Endothelial cell of umbilical vein (primary cell): Measurements from ENCODE around the gene COX14. TPM values are rescaled to one million over a fixed set of nuclear protein-coding genes. Genes with fewer than 3 reads are reported as not detected.

Experiments used
- BruUV-seq: library from RNA; stranded (reverse); fragments of 400-500 nt; replicated peaks from 2 replicates; lab custom pipeline; 2021; lab: Mats Ljungman, UMichigan
- CTCF ChIA-PET: fragments of 300-600, 350-600 bp; sonication (Branson Sonifier 250); formaldehyde crosslinking; loops from one replicate; lab custom pipeline; 2021; ENCODE audit warnings: antibody characterized with exemption, inconsistent platforms; lab: Charles Lee
- POLR2A ChIA-PET: fragments of 300-600, 350-600 bp; sonication (Branson Sonifier 250); formaldehyde crosslinking; loops from one replicate; lab custom pipeline; 2021; ENCODE audit warnings: antibody characterized with exemption, inconsistent platforms; lab: Charles Lee
- DNase-seq: peaks from one replicate; pipeline ENCODE4 v3.0.0-alpha.2; 2011; ENCODE audit warnings: low read depth, low spot score
- FAIRE-seq: peaks from 2 replicates; lab custom pipeline; 2011; peaks lifted over from hg19 to GRCh38; lab: Jason Lieb, UNC
- H2AFZ ChIP-seq: 2 replicates; pipeline ENCODE4 v1.6.0; 2012; ENCODE audit warnings: low read depth, low read length, control low read depth, inconsistent platforms
- H3K27ac ChIP-seq: 2 replicates; pipeline ENCODE4 v1.5.1; 2011; ENCODE audit warnings: low read depth, mild to moderate bottlenecking, control low read depth, low read length, moderate library complexity; ENCODE audit not compliant: insufficient read depth
- H3K27me3 ChIP-seq, 2 experiments: 2 replicates each; pipeline versions ENCODE4 v1.6.0 to v1.6.1; 2011; ENCODE audit warnings: low read length in 2 of 2, mixed read lengths in 1 of 2; ENCODE audit not compliant: control insufficient read depth in 2 of 2, insufficient read depth in 2 of 2
- H3K36me3 ChIP-seq, 2 experiments: 2 replicates in 1 of 2; 3 replicates in 1 of 2; pipeline ENCODE4 v1.5.1; 2011; ENCODE audit warnings: low read length in 2 of 2, mild to moderate bottlenecking in 1 of 2, moderate library complexity in 1 of 2; ENCODE audit not compliant: control insufficient read depth in 2 of 2, insufficient read depth in 2 of 2; ENCODE audit errors: extremely low read depth in 1 of 2
- H3K4me1 ChIP-seq: 3 replicates; pipeline ENCODE4 v1.5.1; 2011; ENCODE audit warnings: mild to moderate bottlenecking, low read length; ENCODE audit not compliant: control insufficient read depth, insufficient read depth; ENCODE audit errors: extremely low read depth
- H3K4me2 ChIP-seq: 2 replicates; pipeline ENCODE4 v1.6.1; 2011; ENCODE audit warnings: low read length, control low read depth, mixed read lengths; ENCODE audit not compliant: insufficient read depth
- H3K4me3 ChIP-seq, 3 experiments: fragments of 200-600 bp in 1 of 3; sonication (generic), shearing (Covaris generic) in 1 of 3; replicated peaks in 1 of 3; 2 replicates each; pipeline ENCODE4 v1.5.1; 2011 to 2016; ENCODE audit warnings: control low read depth in 3 of 3, low read length in 3 of 3, mild to moderate bottlenecking in 2 of 3, inconsistent platforms in 1 of 3, low read depth in 1 of 3, moderate library complexity in 1 of 3; ENCODE audit not compliant: insufficient read depth in 1 of 3
- H3K79me2 ChIP-seq: 2 replicates; pipeline ENCODE4 v1.6.0; 2012; ENCODE audit warnings: low read length, inconsistent platforms; ENCODE audit not compliant: control insufficient read depth, insufficient read depth
- H3K9ac ChIP-seq: replicated peaks from 2 replicates; pipeline ENCODE3; 2011; ENCODE audit warnings: low read length, control low read depth; ENCODE audit not compliant: insufficient read depth; ENCODE audit errors: extremely low read depth
- H3K9me1 ChIP-seq: replicated peaks from 3 replicates; pipeline ENCODE4 v1.6.0; 2011; ENCODE audit warnings: mild to moderate bottlenecking, low read length; ENCODE audit not compliant: control insufficient read depth, insufficient read depth; ENCODE audit errors: extremely low read depth
- H3K9me3 ChIP-seq: replicated peaks from 2 replicates; pipeline ENCODE4 v1.5.1; 2012; ENCODE audit warnings: low read length, inconsistent platforms; ENCODE audit not compliant: control insufficient read depth, insufficient read depth
- H4K20me1 ChIP-seq: replicated peaks from 2 replicates; pipeline ENCODE3; 2011; ENCODE audit warnings: mild to moderate bottlenecking, low read length; ENCODE audit not compliant: control insufficient read depth, insufficient read depth; ENCODE audit errors: extremely low read depth
- CTCF ChIP-seq, 2 donors: IDR thresholded peaks; 1 replicate in 1 of 2; 2 replicates in 1 of 2; pipeline ENCODE4 v1.5.1; 2011; ENCODE audit warnings: low read length in 2 of 2, mild to moderate bottlenecking in 2 of 2, moderate library complexity in 2 of 2, control low read depth in 1 of 2, inconsistent platforms in 1 of 2, low read depth in 1 of 2; ENCODE audit not compliant: insufficient read depth in 1 of 2; ENCODE audit errors: extremely low read depth in 1 of 2
- EZH2 ChIP-seq: IDR thresholded peaks from 2 replicates; pipeline ENCODE4 v1.6.1; 2012; ENCODE audit warnings: borderline replicate concordance, low read depth, mild to moderate bottlenecking, moderate library complexity, low read length, inconsistent platforms; ENCODE audit not compliant: severe bottlenecking
- FOS ChIP-seq: IDR thresholded peaks from 2 replicates; pipeline ENCODE4 v1.6.1; 2011; ENCODE audit warnings: mild to moderate bottlenecking, low read length, moderate library complexity, borderline replicate concordance; ENCODE audit not compliant: insufficient read depth
- GATA2 ChIP-seq: IDR thresholded peaks from 2 replicates; pipeline ENCODE4 v1.7.0; 2011; ENCODE audit warnings: low read depth, mild to moderate bottlenecking, moderate library complexity, mixed read lengths, low read length; ENCODE audit not compliant: insufficient read length, insufficient read depth
- JUN ChIP-seq: IDR thresholded peaks from 2 replicates; pipeline ENCODE4 v1.6.1; 2011; ENCODE audit warnings: borderline replicate concordance, low read depth; ENCODE audit not compliant: insufficient read length, insufficient read depth
- MYC ChIP-seq: IDR thresholded peaks from one replicate; pipeline ENCODE4 v1.6.1; 2011; ENCODE audit warnings: mild to moderate bottlenecking, low read depth, low read length
- POLR2A ChIP-seq: IDR thresholded peaks from 2 replicates; pipeline ENCODE4 v1.6.1; 2012; ENCODE audit warnings: low read depth, mild to moderate bottlenecking, control low read depth, low read length
- POLR2AphosphoS5 ChIP-seq: IDR thresholded peaks from 2 replicates; pipeline ENCODE4 v1.6.1; 2012; ENCODE audit warnings: low read depth, mild to moderate bottlenecking, control low read depth, low read length, moderate library complexity; ENCODE audit not compliant: insufficient read depth
- dilution Hi-C: fragments of 300-500 bp; cut with MboI; formaldehyde crosslinking; loops from one replicate; pipeline ENCODE4 v1.15.0; 2019; ENCODE audit warnings: low sequenced_read_pairs; ENCODE audit not compliant: extremely low pct_ligation_motif_present
- intact Hi-C: fragments of 100-400 bp; cut with micrococcal nuclease; formaldehyde crosslinking; loops from one replicate; pipeline ENCODE4 v1.10.0; 2022
- polyA plus RNA-seq, 4 experiments: library from polyadenylated mRNA; depleted of rRNA in 3 of 4; stranded (reverse) in 3 of 4; unstranded in 1 of 4; fragments of >200 nt; gene quantifications; 2 replicates each; pipeline versions ENCODE4 v1.2.1 to v1.2.3, GENCODE V29; 2011 to 2012; ENCODE audit warnings: missing spikeins in 1 of 4
- total RNA-seq: library from RNA; stranded (reverse); gene quantifications from 2 replicates; pipeline ENCODE4 v1.2.3, GENCODE V29; 2021
- TF ChIP-seq, protein P1 (sequence below): IDR thresholded peaks from 2 replicates; pipeline ENCODE4 v1.6.1; 2011; ENCODE audit not compliant: insufficient read depth, insufficient read length

COX14 gene
- total and polyA plus RNA-seq, 2 donors (not counting 3 experiments of a cell fraction or from before 2014, with no cell fraction given), result 40.3 to 106 TPM

- no peaks in the 10 kb centered on the region for H3K9me3 ChIP-seq
- H2AFZ ChIP-seq, result no peak overlapping the region
- TF ChIP-seq FOS, result peak; percentile 87
- TF ChIP-seq POLR2AphosphoS5, result peak; percentile 41
- TF ChIP-seq POLR2A, result no peak
- no peak for TF ChIP-seq CTCF (IDR thresholded peaks at IDR 0.05; ENCODE audit: extremely low read depth in 1 of 2, insufficient read depth in 1 of 2, low read depth in 1 of 2, low read length in 2 of 2)
- TF ChIP-seq MYC, result no peak
- TF ChIP-seq, protein P1, sequence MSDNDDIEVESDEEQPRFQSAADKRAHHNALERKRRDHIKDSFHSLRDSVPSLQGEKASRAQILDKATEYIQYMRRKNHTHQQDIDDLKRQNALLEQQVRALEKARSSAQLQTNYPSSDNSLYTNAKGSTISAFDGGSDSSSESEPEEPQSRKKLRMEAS, result no peak
- peak; percentile 80 for TF ChIP-seq JUN
- TF ChIP-seq EZH2, result no peak
- no peak for TF ChIP-seq GATA2
- DNase-seq, result peak; percentile 87
- peaks cover 16% of the 10 kb centered on the region for H3K79me2 ChIP-seq
- ChIA-PET CTCF (interaction anchor here (0.8 to 5.6 kb wide), 17 partner anchors 9 to 226 kb away, joined by 3 to 89 read pairs (median 6); partner anchors contain the start of genes CERS5, COX14 and GPD1), POLR2A (interaction anchor here (0.9 to 1.0 kb wide), 2 partner anchors 9 to 79 kb away, joined by 3 read pairs; partner anchors contain the start of gene CERS5)
- dilution Hi-C loops (no loop called here), intact Hi-C loops (no loop called here)
- peaks cover 25 to 31% of the 10 kb centered on the region in 2 experiments for H3K36me3 ChIP-seq
- peak overlapping the region; percentile 61 for H3K27ac ChIP-seq
- no peak overlapping the region for H3K4me3 ChIP-seq
- H3K9me1 ChIP-seq, result no peaks in the 10 kb centered on the region
- H3K27me3 ChIP-seq, result no peaks in the 10 kb centered on the region
- H3K9ac ChIP-seq, result peak overlapping the region; percentile 19
- no TSS peak for BruUV-seq
- H3K4me1 ChIP-seq, result peaks cover 35% of the 10 kb centered on the region
- peak; percentile 95 for FAIRE-seq
- peak overlapping the region; percentile 56 for H3K4me2 ChIP-seq
- no peaks in the 10 kb centered on the region for H4K20me1 ChIP-seq
These were observed 24.0 kb upstream of the COX14 start for GRCh38 chr12:50087995-50088394.
